Measurements from ENCODE around the gene KCNQ4. TPM values are rescaled to one million over a fixed set of nuclear protein-coding genes. Genes with fewer than 3 reads are reported as not detected.

KCNQ4 gene
- total RNA-seq, 1 experiment from 2014 or later = 1.6 TPM

DNA sequence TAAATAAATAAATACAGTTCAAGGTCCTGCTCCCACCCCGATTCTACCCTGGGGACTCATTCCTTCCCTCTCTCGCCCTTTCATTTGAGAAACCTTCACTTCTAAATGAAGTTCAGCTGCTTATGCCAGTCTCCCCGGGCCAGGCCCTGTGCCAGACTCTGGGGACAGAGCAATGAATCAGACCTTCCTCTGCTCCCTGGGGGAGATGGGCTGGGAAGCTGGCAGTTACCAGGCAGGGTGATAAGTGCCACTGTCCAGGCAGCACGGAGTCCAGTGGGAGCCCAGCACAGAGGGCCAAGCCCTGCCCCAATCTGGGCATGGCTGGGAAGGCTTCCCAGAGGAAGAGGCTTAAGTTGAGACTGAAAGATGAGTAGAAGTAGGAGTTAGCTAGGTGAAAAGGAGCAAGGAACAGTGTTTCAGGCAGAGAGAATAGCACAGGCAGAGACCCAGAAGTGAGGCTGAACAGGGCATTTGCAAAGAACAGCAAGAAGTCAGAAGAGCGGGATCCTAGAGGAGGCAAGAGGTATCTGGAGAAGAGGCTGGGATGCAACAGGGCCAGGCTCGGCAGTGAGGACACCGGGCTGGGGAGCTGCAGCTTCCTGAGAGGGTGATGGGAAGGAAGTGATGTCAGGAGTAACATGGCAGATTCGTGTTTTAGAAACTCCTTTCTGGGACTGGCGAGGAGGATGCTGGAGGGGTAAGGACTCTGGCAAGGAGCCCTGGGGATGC is 13.5 kb downstream of the KCNQ4 start:
- no peak for DNase-seq
- intact Hi-C loops (cut with micrococcal nuclease; ENCODE audit: unreplicated experiment) = no loop called here
- TF ChIP-seq, protein P1, sequence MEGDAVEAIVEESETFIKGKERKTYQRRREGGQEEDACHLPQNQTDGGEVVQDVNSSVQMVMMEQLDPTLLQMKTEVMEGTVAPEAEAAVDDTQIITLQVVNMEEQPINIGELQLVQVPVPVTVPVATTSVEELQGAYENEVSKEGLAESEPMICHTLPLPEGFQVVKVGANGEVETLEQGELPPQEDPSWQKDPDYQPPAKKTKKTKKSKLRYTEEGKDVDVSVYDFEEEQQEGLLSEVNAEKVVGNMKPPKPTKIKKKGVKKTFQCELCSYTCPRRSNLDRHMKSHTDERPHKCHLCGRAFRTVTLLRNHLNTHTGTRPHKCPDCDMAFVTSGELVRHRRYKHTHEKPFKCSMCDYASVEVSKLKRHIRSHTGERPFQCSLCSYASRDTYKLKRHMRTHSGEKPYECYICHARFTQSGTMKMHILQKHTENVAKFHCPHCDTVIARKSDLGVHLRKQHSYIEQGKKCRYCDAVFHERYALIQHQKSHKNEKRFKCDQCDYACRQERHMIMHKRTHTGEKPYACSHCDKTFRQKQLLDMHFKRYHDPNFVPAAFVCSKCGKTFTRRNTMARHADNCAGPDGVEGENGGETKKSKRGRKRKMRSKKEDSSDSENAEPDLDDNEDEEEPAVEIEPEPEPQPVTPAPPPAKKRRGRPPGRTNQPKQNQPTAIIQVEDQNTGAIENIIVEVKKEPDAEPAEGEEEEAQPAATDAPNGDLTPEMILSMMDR (IDR thresholded peaks at IDR 0.05; ENCODE audit: insufficient read depth in 1 of 2, low read depth in 1 of 2, low read length in 1 of 2, severe bottlenecking in 1 of 2, unreplicated experiment in 1 of 2) = no peak
- H3K4me3 Mint-ChIP-seq (ENCODE audit: unreplicated experiment) = no peak overlapping the region
- Histone ChIP-seq H3K36me3 (ENCODE audit: control insufficient read depth, insufficient read depth, low read length) (no peaks in the 10 kb centered on the region), H3K4me3 (ENCODE audit: low read depth, low read length) (no peak overlapping the region), H3K9me3 (no peaks in the 10 kb centered on the region), H3K27me3 (replicated peaks; ENCODE audit: control insufficient read depth, insufficient read depth, low read length) (no peaks in the 10 kb centered on the region), H3K4me1 (no peaks in the 10 kb centered on the region)
- ChIA-PET CTCF (interaction anchor here (0.8 kb wide), 1 partner anchor 154 kb away, joined by 3 read pairs; no protein-coding TSS in a partner anchor), POLR2A (no interaction called here)
- H3K9me3 Mint-ChIP-seq (ENCODE audit: unreplicated experiment) = no peaks in the 10 kb centered on the region
- H3K4me1 Mint-ChIP-seq (ENCODE audit: low read depth, unreplicated experiment) = no peaks in the 10 kb centered on the region
- H3K27ac Mint-ChIP-seq (ENCODE audit: unreplicated experiment) = no peak overlapping the region
- H3K27me3 Mint-ChIP-seq (ENCODE audit: insufficient read depth, unreplicated experiment) = no peaks in the 10 kb centered on the region
- no TSS peak for BruUV-seq (replicated peaks)
- no peaks in the 10 kb centered on the region for H3K36me3 Mint-ChIP-seq (ENCODE audit: insufficient read depth, unreplicated experiment)

DNA sequence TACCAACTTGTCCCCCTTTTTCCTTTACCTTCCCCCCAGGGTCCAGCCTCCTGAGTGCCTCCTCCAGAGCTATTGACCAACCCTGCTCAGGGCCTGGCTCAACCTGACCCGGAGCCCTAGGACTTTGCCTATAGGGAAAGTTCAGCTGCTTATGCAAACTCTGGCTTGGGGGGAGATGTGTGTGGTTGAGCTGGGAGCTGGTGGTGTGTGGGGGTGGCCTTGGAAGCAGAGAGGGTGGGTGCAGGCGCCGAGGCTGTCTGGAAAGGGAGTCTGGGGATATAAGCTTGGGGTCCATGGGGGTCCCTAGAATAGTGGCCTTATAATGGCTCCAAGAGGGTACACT is 14.1 kb downstream of the KCNQ4 start:
- H3K27me3 ChIP-seq (replicated peaks; ENCODE audit: control insufficient read depth, insufficient read depth, low read length) = no peaks in the 10 kb centered on the region
- BruUV-seq (replicated peaks) = no TSS peak
- intact Hi-C loops (cut with micrococcal nuclease; ENCODE audit: unreplicated experiment) = no loop called here
- POLR2A ChIA-PET = no interaction called here
- H3K4me3 ChIP-seq (ENCODE audit: low read depth, low read length) = no peak overlapping the region
- no peak overlapping the region for H3K27ac Mint-ChIP-seq (ENCODE audit: unreplicated experiment)
- no peaks in the 10 kb centered on the region for H3K36me3 ChIP-seq (ENCODE audit: control insufficient read depth, insufficient read depth, low read length)
- H3K4me1 Mint-ChIP-seq (ENCODE audit: low read depth, unreplicated experiment) = no peaks in the 10 kb centered on the region
- CTCF ChIA-PET = no interaction called here
- H3K36me3 Mint-ChIP-seq (ENCODE audit: insufficient read depth, unreplicated experiment) = no peaks in the 10 kb centered on the region
- no peak overlapping the region for H3K4me3 Mint-ChIP-seq (ENCODE audit: unreplicated experiment)
- H3K9me3 ChIP-seq = no peaks in the 10 kb centered on the region
- H3K27me3 Mint-ChIP-seq (ENCODE audit: insufficient read depth, unreplicated experiment) = no peaks in the 10 kb centered on the region
- no peaks in the 10 kb centered on the region for H3K9me3 Mint-ChIP-seq (ENCODE audit: unreplicated experiment)
- TF ChIP-seq, protein P1 (IDR thresholded peaks at IDR 0.05; ENCODE audit: insufficient read depth in 1 of 2, low read depth in 1 of 2, low read length in 1 of 2, severe bottlenecking in 1 of 2, unreplicated experiment in 1 of 2) = no peak
- no peak for DNase-seq
- no peaks in the 10 kb centered on the region for H3K4me1 ChIP-seq

DNA sequence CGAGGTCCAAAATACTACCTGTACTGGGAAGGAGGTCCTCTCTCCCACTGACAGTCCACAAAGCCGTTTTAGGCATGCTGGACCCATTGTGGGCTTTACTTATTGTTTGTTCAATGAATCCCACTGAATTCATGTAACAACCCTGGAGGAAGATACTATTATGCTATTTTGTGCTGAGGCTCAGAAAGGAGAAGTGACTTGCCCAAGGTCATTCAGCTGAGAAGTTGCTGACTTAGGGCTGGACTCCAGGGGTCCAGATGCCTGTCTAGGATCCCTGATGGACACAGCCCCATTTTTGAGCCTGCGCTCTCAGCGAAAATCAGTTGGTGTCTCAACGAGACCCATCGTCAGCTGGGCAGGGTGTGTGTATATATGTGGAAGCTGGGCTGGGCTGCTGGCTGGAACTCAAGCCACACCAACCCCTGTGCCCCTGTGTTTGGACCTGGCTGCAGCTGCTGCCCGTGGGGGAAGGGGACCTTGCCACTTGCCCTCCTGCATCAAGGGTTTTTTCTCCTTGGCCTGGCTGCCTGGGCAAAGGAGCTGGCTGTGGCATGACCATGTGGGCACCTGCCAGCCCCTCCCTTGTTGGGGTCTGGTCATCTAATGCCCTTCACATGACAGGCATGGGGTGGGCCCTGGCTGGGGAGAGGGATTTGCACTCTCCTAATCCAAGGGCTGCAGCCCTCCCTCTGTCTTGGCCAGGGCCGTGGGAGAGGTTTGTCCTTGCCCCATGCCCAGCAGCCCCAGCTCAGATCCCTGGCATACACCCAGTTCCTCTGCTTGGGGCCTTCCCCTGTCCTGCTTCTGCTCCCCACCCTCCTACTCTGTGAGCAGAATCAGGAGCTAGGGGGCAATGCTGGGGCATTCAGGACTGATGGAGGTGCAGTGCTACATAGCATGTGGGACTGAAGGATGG is 15.0 kb downstream of the KCNQ4 start:
- Mint-ChIP-seq H3K4me3 (ENCODE audit: unreplicated experiment) (no peak overlapping the region), H3K27me3 (ENCODE audit: insufficient read depth, unreplicated experiment) (no peaks in the 10 kb centered on the region), H3K36me3 (ENCODE audit: insufficient read depth, unreplicated experiment) (no peaks in the 10 kb centered on the region), H3K4me1 (ENCODE audit: low read depth, unreplicated experiment) (no peaks in the 10 kb centered on the region), H3K9me3 (ENCODE audit: unreplicated experiment) (no peaks in the 10 kb centered on the region), H3K27ac (ENCODE audit: unreplicated experiment) (no peak overlapping the region)
- no TSS peak for BruUV-seq (replicated peaks)
- Histone ChIP-seq H3K9me3 (no peaks in the 10 kb centered on the region), H3K4me1 (no peaks in the 10 kb centered on the region), H3K36me3 (ENCODE audit: control insufficient read depth, insufficient read depth, low read length) (no peaks in the 10 kb centered on the region), H3K27me3 (replicated peaks; ENCODE audit: control insufficient read depth, insufficient read depth, low read length) (no peaks in the 10 kb centered on the region), H3K4me3 (ENCODE audit: low read depth, low read length) (no peak overlapping the region)
- intact Hi-C loops (cut with micrococcal nuclease; ENCODE audit: unreplicated experiment) = no loop called here
- CTCF ChIA-PET = no interaction called here
- no peak for DNase-seq
- POLR2A ChIA-PET = no interaction called here
- TF ChIP-seq, protein P1 (IDR thresholded peaks at IDR 0.05; ENCODE audit: insufficient read depth in 1 of 2, low read depth in 1 of 2, low read length in 1 of 2, severe bottlenecking in 1 of 2, unreplicated experiment in 1 of 2) = no peak

Measured in Caco-2 (cell line).